ENCODE results near the gene RALBP1.
"Not testable (repeated sequence)": the region's sequence is repeated elsewhere in the genome, so short reads cannot be mapped to it uniquely, and the experiment has no call there.

Gene RALBP1

GRCh38 chr18:9454061-9454703, 21.1 kb upstream of the RALBP1 start:
- DNase-seq (ENCODE audit: low read depth) = no peak

- DNase-seq (ENCODE audit: low read depth) = no peak
Measured at GRCh38 chr18:9455718-9456511, 19.4 kb upstream of the RALBP1 start.

GRCh38 chr18:9466127-9466526, 9.2 kb upstream of the RALBP1 start:
- DNase-seq (ENCODE audit: low read depth) = no peak

- no peak for DNase-seq (ENCODE audit: low read depth)
Measured at GRCh38 chr18:9466846-9467245, 8.5 kb upstream of the RALBP1 start.

GRCh38 chr18:9468998-9469397, 6.3 kb upstream of the RALBP1 start:
- DNase-seq (ENCODE audit: low read depth) = no peak

GRCh38 chr18:9469685-9470084, 5.6 kb upstream of the RALBP1 start:
- DNase-seq (ENCODE audit: low read depth) = no peak

- DNase-seq (ENCODE audit: low read depth) = no peak
Measured at GRCh38 chr18:9474108-9474982, 968 bp upstream of the RALBP1 start.

- DNase-seq (ENCODE audit: low read depth) = no peak
Measured at GRCh38 chr18:9475643-9476591, 604 bp downstream of the RALBP1 start.

GRCh38 chr18:9476949-9477348, 1.6 kb downstream of the RALBP1 start:
- not testable (repeated sequence) for DNase-seq (ENCODE audit: low read depth)

GRCh38 chr18:9477509-9477908, 2.2 kb downstream of the RALBP1 start:
- DNase-seq (ENCODE audit: low read depth) = no peak

- no peak for DNase-seq (ENCODE audit: low read depth)
Measured at GRCh38 chr18:9478545-9478944, 3.2 kb downstream of the RALBP1 start.

GRCh38 chr18:9482790-9483189, 7.5 kb downstream of the RALBP1 start:
- no peak for DNase-seq (ENCODE audit: low read depth)

- no peak for DNase-seq (ENCODE audit: low read depth)
Measured at GRCh38 chr18:9483526-9483925, 8.2 kb downstream of the RALBP1 start.

GRCh38 chr18:9484856-9485255, 9.5 kb downstream of the RALBP1 start:
- DNase-seq (ENCODE audit: low read depth) = not testable (repeated sequence)

- no peak for DNase-seq (ENCODE audit: low read depth)
Measured at GRCh38 chr18:9488538-9488937, 13.2 kb downstream of the RALBP1 start.

- DNase-seq (ENCODE audit: low read depth) = peak; percentile 48
Measured at GRCh38 chr18:9494778-9495331, 19.5 kb downstream of the RALBP1 start.

- DNase-seq (ENCODE audit: low read depth) = no peak
Measured at GRCh38 chr18:9495465-9495864, 20.2 kb downstream of the RALBP1 start.

GRCh38 chr18:9495916-9496705, 20.8 kb downstream of the RALBP1 start:
- DNase-seq (ENCODE audit: low read depth) = no peak

- DNase-seq (ENCODE audit: low read depth) = no peak
Measured at GRCh38 chr18:9506046-9506792, 30.9 kb downstream of the RALBP1 start.

Measured in HS-5 (cell line).